Activated T-cell treated with anti-CD3 and anti-CD28 coated beads for 1 hour (primary cell): ENCODE data around the gene STAMBP.
"Not testable (repeated sequence)": the region's sequence is repeated elsewhere in the genome, so short reads cannot be mapped to it uniquely, and the experiment has no call there.

Experiments
- DNase-seq: peaks from one replicate; pipeline ENCODE4 v3.0.0-alpha.2; 2020; ENCODE audit warnings: low read depth

Gene STAMBP

GRCh38 chr2:73828818-73829570 is at the start of gene STAMBP:
STAMBP (plus strand) TSS chr2:73828961; CDS start chr2:73830857, 1,896 bp downstream.
- DNase-seq = peak; percentile 79

GRCh38 chr2:73779467-73780236 is 49.1 kb upstream of the STAMBP start, which contains the start of gene DUSP11:
DUSP11 (minus strand) TSS chr2:73780103; CDS start chr2:73779974, 129 bp downstream.
- DNase-seq = peak; percentile 96

- DNase-seq = no peak
Measured at GRCh38 chr2:73780237-73780582, 48.6 kb upstream of the STAMBP start.

GRCh38 chr2:73783402-73783801 is 45.4 kb upstream of the STAMBP start:
- DNase-seq = not testable (repeated sequence)

- not testable (repeated sequence) for DNase-seq
Measured at GRCh38 chr2:73783883-73784282, 44.9 kb upstream of the STAMBP start, which contains the start of gene C2orf78. C2orf78 (plus strand) TSS chr2:73784183; CDS start chr2:73784310, 127 bp downstream.

- DNase-seq = no peak
Measured at GRCh38 chr2:73811878-73812277, 16.9 kb upstream of the STAMBP start.

GRCh38 chr2:73812635-73813034 is 16.1 kb upstream of the STAMBP start:
- no peak for DNase-seq

GRCh38 chr2:73818296-73818695 is 10.5 kb upstream of the STAMBP start:
- no peak for DNase-seq

GRCh38 chr2:73821227-73821626 is 7.5 kb upstream of the STAMBP start:
- DNase-seq = no peak

- no peak for DNase-seq
Measured at GRCh38 chr2:73821669-73822068, 7.1 kb upstream of the STAMBP start.

- no peak for DNase-seq
Measured at GRCh38 chr2:73822276-73822675, 6.5 kb upstream of the STAMBP start.

GRCh38 chr2:73822991-73823390 is 5.8 kb upstream of the STAMBP start:
- DNase-seq = no peak

GRCh38 chr2:73823416-73823815 is 5.3 kb upstream of the STAMBP start:
- no peak for DNase-seq

GRCh38 chr2:73823916-73824523 is 4.7 kb upstream of the STAMBP start:
- DNase-seq = no peak

GRCh38 chr2:73825408-73825807 is 3.4 kb upstream of the STAMBP start:
- DNase-seq = no peak

- DNase-seq = no peak
Measured at GRCh38 chr2:73827018-73827417, 1.7 kb upstream of the STAMBP start.

GRCh38 chr2:73827660-73828388 is 937 bp upstream of the STAMBP start:
- no peak for DNase-seq

GRCh38 chr2:73828389-73828817 is 358 bp upstream of the STAMBP start:
- no peak for DNase-seq

GRCh38 chr2:73830871-73831401 is 2.2 kb downstream of the STAMBP start:
- no peak for DNase-seq

- no peak for DNase-seq
Measured at GRCh38 chr2:73832930-73833329, 4.2 kb downstream of the STAMBP start.

- no peak for DNase-seq
Measured at GRCh38 chr2:73836141-73836943, 7.6 kb downstream of the STAMBP start.
